Measurements from ENCODE around the gene COL23A1.

DNA sequence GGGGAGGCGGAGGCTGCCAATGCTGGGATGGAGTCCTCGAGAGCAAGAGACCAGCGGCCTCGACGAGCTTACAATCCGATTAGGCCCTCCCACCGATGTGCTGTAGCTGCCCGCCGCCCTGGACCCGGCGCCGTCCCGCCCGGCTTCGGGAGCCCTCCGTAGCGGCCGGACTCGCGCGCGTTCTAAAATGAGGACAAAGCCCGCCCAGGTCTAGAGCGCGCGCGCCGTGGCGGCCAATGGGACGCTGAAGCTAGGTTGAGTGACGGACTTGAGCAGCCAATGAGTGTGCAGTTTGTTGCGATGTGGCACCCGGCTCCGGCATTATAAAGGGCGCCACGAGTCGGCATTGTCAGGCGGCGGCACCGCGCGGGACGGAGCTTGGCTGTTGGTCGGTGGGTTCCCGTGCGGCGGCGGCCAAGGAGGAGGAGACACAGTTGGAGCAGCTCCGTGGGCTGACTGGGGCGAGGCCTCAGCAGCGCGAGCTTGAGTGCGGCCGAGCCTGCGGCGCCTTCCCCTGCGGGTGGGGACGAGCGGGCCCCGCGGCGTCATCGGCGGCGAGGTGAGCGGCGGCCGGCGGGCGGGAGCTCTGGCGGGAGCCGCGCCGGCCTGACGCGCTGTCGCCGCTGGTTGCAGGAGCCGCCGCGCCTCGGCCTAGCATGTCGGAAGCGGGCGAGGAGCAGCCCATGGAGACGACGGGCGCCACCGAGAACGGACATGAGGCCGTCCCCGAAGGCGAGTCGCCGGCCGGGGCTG, 385.8 kb downstream of the COL23A1 start, which contains the start of gene HNRNPAB:
- TF ChIP-seq, protein P1, sequence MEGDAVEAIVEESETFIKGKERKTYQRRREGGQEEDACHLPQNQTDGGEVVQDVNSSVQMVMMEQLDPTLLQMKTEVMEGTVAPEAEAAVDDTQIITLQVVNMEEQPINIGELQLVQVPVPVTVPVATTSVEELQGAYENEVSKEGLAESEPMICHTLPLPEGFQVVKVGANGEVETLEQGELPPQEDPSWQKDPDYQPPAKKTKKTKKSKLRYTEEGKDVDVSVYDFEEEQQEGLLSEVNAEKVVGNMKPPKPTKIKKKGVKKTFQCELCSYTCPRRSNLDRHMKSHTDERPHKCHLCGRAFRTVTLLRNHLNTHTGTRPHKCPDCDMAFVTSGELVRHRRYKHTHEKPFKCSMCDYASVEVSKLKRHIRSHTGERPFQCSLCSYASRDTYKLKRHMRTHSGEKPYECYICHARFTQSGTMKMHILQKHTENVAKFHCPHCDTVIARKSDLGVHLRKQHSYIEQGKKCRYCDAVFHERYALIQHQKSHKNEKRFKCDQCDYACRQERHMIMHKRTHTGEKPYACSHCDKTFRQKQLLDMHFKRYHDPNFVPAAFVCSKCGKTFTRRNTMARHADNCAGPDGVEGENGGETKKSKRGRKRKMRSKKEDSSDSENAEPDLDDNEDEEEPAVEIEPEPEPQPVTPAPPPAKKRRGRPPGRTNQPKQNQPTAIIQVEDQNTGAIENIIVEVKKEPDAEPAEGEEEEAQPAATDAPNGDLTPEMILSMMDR (IDR thresholded peaks at IDR 0.05; ENCODE audit: low read length): no peak
- TF ChIP-seq EZH2phosphoT487 (IDR thresholded peaks at IDR 0.05; ENCODE audit: low read length) (no peak), EZH2 (optimal IDR thresholded peaks at IDR 0.05; ENCODE audit: low read depth, low read length) (no peak)

Data from MM.1S (cell line).